GM12864 (cell line): ENCODE data around the gene PXMP4.

ENCODE experiments used
- DNase-seq: peaks from one replicate; pipeline ENCODE4 v3.0.0-alpha.2; 2011; ENCODE audit warnings: low read depth
- H3K4me3 ChIP-seq: 2 replicates; pipeline ENCODE4 v1.5.1; 2011; ENCODE audit warnings: mild to moderate bottlenecking, low read depth, low read length, control low read depth
- TF ChIP-seq, protein P1 (sequence below): IDR thresholded peaks from 2 replicates; pipeline ENCODE4 v1.5.1; 2011; ENCODE audit warnings: low read depth, mild to moderate bottlenecking, moderate library complexity, low read length, control low read depth, inconsistent platforms; ENCODE audit errors: missing control alignments

Gene PXMP4

DNA sequence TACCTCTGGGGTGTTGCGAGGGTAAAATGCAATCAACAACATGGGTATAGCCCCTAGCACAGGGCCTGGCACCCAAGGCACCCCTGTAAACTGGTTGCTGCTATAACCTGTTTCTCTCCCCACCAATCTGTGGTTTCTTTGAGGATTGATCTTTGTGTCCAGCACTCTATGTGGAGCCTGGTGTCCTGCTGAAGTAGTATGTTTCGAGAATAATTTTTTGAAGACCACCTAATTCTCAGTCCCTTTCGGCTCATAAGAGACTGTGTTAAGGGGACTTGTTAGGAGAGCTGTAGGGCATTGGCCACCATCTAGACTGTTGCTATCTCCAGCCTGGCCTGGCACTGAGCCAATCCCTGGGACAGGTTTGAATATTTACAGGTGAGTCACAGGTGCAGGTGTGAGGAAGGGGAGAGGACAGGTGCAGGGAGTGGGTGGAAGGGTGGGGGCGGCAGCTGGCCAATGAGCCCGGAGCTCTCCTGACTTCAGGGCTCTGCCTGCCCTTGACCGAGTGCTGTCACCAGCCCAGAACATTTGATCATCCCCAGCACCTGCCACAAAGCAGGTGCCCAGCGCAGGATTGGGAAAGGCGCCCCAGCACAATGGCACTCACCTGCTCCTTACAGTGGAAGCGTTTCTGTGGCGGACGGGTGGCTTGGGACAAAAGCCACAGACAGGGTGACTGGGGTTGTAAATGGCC, 66.1 kb downstream of the PXMP4 start:
- H3K4me3 ChIP-seq: no peak overlapping the region
- TF ChIP-seq, protein P1, sequence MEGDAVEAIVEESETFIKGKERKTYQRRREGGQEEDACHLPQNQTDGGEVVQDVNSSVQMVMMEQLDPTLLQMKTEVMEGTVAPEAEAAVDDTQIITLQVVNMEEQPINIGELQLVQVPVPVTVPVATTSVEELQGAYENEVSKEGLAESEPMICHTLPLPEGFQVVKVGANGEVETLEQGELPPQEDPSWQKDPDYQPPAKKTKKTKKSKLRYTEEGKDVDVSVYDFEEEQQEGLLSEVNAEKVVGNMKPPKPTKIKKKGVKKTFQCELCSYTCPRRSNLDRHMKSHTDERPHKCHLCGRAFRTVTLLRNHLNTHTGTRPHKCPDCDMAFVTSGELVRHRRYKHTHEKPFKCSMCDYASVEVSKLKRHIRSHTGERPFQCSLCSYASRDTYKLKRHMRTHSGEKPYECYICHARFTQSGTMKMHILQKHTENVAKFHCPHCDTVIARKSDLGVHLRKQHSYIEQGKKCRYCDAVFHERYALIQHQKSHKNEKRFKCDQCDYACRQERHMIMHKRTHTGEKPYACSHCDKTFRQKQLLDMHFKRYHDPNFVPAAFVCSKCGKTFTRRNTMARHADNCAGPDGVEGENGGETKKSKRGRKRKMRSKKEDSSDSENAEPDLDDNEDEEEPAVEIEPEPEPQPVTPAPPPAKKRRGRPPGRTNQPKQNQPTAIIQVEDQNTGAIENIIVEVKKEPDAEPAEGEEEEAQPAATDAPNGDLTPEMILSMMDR: no peak
- no peak for DNase-seq

DNA sequence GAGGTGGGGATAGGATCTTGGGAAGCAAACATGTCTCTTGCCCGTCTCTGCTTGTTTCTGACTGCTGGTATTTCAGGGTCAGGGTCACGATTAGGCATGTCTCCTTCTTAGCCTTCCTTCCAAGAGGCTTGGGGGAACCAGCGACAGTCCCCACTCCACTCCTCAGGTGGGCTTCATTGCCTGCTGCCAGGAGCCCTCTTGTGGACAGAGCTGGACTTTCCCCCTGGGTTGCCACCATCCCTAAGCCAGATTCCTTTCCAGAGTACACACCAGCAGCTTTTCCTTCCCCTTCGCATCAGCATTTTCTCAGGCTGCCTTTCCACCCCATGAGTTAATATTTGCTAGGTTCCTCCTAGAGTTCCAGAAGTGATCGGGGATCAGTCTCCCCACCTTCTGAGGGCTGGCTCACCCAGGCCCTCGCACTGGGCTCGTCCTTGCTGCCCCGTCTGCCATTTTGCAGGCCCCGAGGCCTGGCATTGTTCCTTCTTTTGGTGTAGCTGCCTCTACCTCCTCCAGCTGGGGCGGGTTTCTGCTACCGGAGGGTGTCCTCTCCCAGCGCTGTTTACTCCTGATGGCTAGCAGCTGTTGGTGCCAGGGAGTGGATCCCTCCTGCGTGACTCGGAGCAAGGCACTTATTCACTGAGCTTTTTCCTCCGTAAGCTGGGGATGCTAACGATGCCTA, 66.8 kb downstream of the PXMP4 start:
- no peak overlapping the region for H3K4me3 ChIP-seq
- TF ChIP-seq, protein P1: peak; percentile 93
- DNase-seq: peak; percentile 47
